Measurements from ENCODE around the gene USP15.

USP15 gene

DNA sequence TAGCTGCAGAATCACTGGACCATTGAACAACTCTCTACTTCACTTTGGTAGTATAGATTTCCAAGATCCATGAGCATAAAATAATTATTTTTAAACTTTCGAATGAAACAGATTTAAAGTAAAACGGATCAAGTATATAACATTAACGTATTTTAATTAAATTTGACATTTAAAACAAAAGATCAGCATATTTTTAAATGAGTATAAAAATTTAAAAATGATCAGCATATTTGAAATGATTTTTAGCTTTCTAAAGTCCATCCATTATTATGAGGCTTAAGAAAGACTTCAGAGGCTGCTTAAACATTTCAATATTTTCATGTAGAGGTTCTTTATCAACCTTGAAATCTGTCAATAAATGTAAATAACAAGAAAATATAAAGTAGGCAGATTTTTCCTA lies 5.2 kb upstream of the USP15 start:
- TF ChIP-seq, protein P1, sequence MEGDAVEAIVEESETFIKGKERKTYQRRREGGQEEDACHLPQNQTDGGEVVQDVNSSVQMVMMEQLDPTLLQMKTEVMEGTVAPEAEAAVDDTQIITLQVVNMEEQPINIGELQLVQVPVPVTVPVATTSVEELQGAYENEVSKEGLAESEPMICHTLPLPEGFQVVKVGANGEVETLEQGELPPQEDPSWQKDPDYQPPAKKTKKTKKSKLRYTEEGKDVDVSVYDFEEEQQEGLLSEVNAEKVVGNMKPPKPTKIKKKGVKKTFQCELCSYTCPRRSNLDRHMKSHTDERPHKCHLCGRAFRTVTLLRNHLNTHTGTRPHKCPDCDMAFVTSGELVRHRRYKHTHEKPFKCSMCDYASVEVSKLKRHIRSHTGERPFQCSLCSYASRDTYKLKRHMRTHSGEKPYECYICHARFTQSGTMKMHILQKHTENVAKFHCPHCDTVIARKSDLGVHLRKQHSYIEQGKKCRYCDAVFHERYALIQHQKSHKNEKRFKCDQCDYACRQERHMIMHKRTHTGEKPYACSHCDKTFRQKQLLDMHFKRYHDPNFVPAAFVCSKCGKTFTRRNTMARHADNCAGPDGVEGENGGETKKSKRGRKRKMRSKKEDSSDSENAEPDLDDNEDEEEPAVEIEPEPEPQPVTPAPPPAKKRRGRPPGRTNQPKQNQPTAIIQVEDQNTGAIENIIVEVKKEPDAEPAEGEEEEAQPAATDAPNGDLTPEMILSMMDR (IDR thresholded peaks at IDR 0.05; ENCODE audit: insufficient read depth, low read depth, low read length, missing control alignments) = no peak
- no peak overlapping the region for H3K4me3 ChIP-seq (ENCODE audit: low read depth, low read length)
- DNase-seq (ENCODE audit: low read depth) = no peak

DNA sequence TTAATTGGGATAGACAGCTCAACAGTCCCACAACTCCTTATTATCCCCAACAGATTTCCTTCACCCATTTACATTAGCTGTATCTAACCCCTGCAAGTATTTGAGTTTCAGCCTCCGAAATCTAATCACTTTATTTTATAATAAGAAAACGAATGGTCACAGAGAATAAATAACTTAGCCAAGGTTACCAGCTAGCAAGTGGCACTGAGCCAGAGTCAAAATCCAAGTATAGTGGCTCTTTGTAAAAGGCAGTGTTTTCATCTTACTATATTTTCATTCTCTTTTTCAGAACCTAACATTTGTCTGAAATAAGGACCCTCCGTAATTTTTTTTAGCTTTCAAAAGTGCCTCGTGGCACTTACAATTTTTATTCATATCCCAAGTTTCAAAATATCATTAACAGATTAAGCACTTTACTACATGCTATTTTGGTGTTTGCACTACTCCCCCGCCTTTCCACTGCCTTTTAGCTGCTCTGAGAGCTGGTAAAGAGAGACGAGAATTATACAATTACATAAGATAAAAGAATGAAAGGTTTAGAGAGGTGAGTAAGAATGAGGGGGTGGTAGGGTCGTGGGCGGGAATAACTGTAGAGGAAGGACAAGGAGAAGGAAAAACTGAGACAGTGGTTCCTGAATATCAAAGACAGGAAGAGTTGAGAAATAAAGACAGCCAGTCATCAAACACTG lies 3.7 kb upstream of the USP15 start:
- TF ChIP-seq, protein P1 (IDR thresholded peaks at IDR 0.05; ENCODE audit: insufficient read depth, low read depth, low read length, missing control alignments) = no peak
- DNase-seq (ENCODE audit: low read depth) = no peak
- H3K4me3 ChIP-seq (ENCODE audit: low read depth, low read length) = no peak overlapping the region

- no peak for DNase-seq (ENCODE audit: low read depth)
- no peak overlapping the region for H3K4me3 ChIP-seq (ENCODE audit: low read depth, low read length)
- TF ChIP-seq, protein P1 (IDR thresholded peaks at IDR 0.05; ENCODE audit: insufficient read depth, low read depth, low read length, missing control alignments) = no peak
These were observed 2.0 kb upstream of the USP15 start for GRCh38 chr12:62258231-62258630.

GRCh38 chr12:62258941-62259630 lies 1.1 kb upstream of the USP15 start:
- TF ChIP-seq, protein P1 (IDR thresholded peaks at IDR 0.05; ENCODE audit: insufficient read depth, low read depth, low read length, missing control alignments) = no peak
- H3K4me3 ChIP-seq (ENCODE audit: low read depth, low read length) = peak overlapping the region; percentile 97
- peak; percentile 56 for DNase-seq (ENCODE audit: low read depth)

DNA sequence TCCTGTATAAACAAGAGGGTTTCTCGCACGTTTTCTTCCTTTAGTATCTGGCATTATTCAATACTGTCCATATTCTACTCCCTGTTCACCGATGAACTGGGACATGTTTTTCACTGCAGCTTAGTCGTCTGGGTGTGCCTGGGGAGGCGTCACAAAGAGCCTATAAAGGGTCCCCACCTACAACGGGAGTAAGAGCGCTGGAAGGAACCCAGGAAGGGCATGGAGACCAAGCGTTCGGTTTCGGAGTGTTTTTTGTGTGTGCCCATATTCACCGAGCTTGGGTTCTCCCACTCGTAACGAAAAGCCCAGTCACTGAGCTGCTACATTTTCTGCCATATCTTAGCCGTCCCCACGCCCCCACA lies 592 bp upstream of the USP15 start:
- no peak for DNase-seq (ENCODE audit: low read depth)
- peak overlapping the region; percentile 97 for H3K4me3 ChIP-seq (ENCODE audit: low read depth, low read length)
- TF ChIP-seq, protein P1 (IDR thresholded peaks at IDR 0.05; ENCODE audit: insufficient read depth, low read depth, low read length, missing control alignments) = no peak

DNA sequence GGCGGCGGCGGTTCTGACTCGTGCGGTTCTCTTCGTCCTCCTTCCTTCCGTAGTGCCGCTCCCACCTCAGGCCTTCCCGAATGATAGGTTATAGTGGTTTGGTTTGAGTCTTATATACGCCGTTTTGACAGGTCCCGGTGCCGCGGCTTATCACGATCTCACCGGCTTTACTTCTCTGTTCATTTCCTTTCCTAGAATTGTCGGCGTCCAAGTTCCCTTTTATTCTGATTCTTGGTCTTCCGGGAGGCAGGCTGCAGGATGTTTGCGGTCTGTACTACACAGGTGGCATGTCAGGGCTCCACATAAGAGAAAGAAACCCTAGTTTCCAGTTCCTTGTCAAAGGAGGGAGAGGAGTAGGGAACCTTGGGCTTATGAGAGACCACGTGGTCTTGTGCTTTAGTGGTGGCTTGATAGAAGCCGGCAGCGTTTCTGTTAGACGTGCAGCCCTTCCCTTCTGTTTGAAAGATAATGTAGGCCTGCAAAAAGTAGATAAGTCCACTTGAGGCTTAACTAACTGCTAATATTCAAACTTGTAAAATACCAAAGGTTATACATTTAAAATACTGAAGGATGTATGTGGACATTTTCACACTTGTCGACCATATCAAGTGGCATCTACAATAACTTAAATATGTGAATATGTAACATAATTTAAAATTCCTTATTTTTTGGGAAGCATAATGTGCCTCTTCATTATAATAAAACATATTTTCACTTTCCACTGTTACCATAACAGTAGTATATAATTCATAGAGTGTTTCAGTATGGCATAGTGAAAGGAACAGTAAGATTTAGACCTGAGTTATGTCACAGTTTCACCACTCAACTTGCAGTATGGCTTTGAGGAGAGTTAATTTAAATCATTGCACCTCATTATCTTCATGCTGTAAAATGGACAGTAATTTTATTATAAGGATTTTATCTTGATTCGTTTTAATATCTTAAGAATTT lies 804 bp downstream of the USP15 start:
- DNase-seq (ENCODE audit: low read depth) = peak; percentile 91
- H3K4me3 ChIP-seq (ENCODE audit: low read depth, low read length) = peak overlapping the region; percentile 97
- TF ChIP-seq, protein P1 (IDR thresholded peaks at IDR 0.05; ENCODE audit: insufficient read depth, low read depth, low read length, missing control alignments) = no peak
